GM04504 (cell line): ENCODE measurements around the gene SLC8A1.

Experiments
- DNase-seq: peaks from one replicate; pipeline ENCODE4 v3.0.0-alpha.2; 2012; ENCODE audit warnings: low read depth

Gene SLC8A1

DNA sequence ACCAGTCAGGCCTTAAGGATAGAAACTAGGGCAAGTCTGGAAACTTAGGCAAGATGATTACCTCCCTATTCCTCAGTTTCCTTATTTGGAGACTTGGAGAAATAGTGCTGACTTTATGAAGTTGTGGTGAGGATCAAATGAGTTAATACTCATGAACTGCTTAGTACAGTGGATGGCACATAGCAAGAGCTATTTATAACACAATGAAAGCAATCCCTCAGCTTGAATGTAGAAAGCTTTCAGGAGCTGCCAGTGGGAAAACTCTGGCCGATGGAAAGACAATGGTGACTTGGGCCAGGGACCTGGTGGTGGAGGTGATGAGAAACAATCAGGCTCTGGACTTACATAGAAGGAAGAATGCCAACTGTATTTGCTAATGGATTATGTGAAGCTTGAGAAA is 403.4 kb downstream of the SLC8A1 start:
- DNase-seq = no peak

GRCh38 chr2:40047406-40047805 is 404.5 kb downstream of the SLC8A1 start:
- DNase-seq = no peak
